NT2/D1 (cell line): ENCODE data around the gene DSTN.

ENCODE experiments used
- DNase-seq: peaks from one replicate; pipeline ENCODE4 v3.0.0-alpha.2; 2011; ENCODE audit warnings: low read depth, low spot score
- H3K27me3 ChIP-seq: 2 replicates; pipeline ENCODE4 v1.6.0; 2011; ENCODE audit warnings: mild to moderate bottlenecking; ENCODE audit not compliant: insufficient read length, insufficient read depth
- H3K36me3 ChIP-seq: 2 replicates; pipeline ENCODE4 v1.6.1; 2011; ENCODE audit warnings: mild to moderate bottlenecking, low read length, mixed read lengths; ENCODE audit not compliant: insufficient read depth, insufficient read length
- H3K4me1 ChIP-seq: 2 replicates; pipeline ENCODE4 v1.5.1; 2011; ENCODE audit not compliant: insufficient read depth, insufficient read length
- H3K4me3 ChIP-seq: 2 replicates; pipeline ENCODE4 v1.5.1; 2011; ENCODE audit warnings: low read depth; ENCODE audit not compliant: insufficient read length
- H3K9ac ChIP-seq: 2 replicates; pipeline ENCODE4 v1.6.0; 2011; ENCODE audit warnings: low read depth; ENCODE audit not compliant: insufficient read length
- H3K9me3 ChIP-seq: 2 replicates; pipeline ENCODE4 v1.5.1; 2011; ENCODE audit warnings: mild to moderate bottlenecking, low read length; ENCODE audit not compliant: insufficient read depth
- SUZ12 ChIP-seq: IDR thresholded peaks from 2 replicates; pipeline ENCODE4 v1.6.1; 2011; ENCODE audit not compliant: insufficient read length, insufficient read depth; ENCODE audit errors: extremely low read depth
- YY1 ChIP-seq: IDR thresholded peaks from 2 replicates; pipeline ENCODE4 v1.6.1; 2011; ENCODE audit not compliant: insufficient read length, insufficient read depth
- ZNF274 ChIP-seq: IDR thresholded peaks from 2 replicates; pipeline ENCODE4 v1.6.1; 2011; ENCODE audit warnings: mild to moderate bottlenecking, low read depth, low read length

Gene DSTN

GRCh38 chr20:17643531-17644188 is 73.8 kb downstream of the DSTN start:
- no peak for TF ChIP-seq SUZ12
- TF ChIP-seq ZNF274: no peak
- TF ChIP-seq YY1: no peak
- peaks cover 73% of the 10 kb centered on the region for H3K36me3 ChIP-seq
- H3K4me3 ChIP-seq: no peak overlapping the region
- H3K4me1 ChIP-seq: peaks cover 8% of the 10 kb centered on the region
- no peak overlapping the region for H3K9ac ChIP-seq
- no peak for DNase-seq
- no peaks in the 10 kb centered on the region for H3K27me3 ChIP-seq
- H3K9me3 ChIP-seq: no peaks in the 10 kb centered on the region

- no peak overlapping the region for H3K9ac ChIP-seq
- no peaks in the 10 kb centered on the region for H3K27me3 ChIP-seq
- H3K36me3 ChIP-seq: peaks cover 72% of the 10 kb centered on the region
- peaks cover 8% of the 10 kb centered on the region for H3K4me1 ChIP-seq
- H3K4me3 ChIP-seq: no peak overlapping the region
- DNase-seq: no peak
- no peaks in the 10 kb centered on the region for H3K9me3 ChIP-seq
- TF ChIP-seq YY1 (no peak), ZNF274 (no peak), SUZ12 (no peak)
Measured at GRCh38 chr20:17644451-17644850, 74.6 kb downstream of the DSTN start.

- Histone ChIP-seq H3K4me1 (peaks cover 11% of the 10 kb centered on the region), H3K4me3 (no peak overlapping the region), H3K27me3 (no peaks in the 10 kb centered on the region), H3K9ac (no peak overlapping the region), H3K9me3 (no peaks in the 10 kb centered on the region), H3K36me3 (peaks cover 73% of the 10 kb centered on the region)
- DNase-seq: no peak
- TF ChIP-seq SUZ12 (no peak), ZNF274 (no peak), YY1 (no peak)
Measured at GRCh38 chr20:17645010-17645409, 75.1 kb downstream of the DSTN start.

GRCh38 chr20:17645546-17646208 is 75.8 kb downstream of the DSTN start:
- Histone ChIP-seq H3K4me1 (peaks cover 11% of the 10 kb centered on the region), H3K9ac (no peak overlapping the region), H3K27me3 (no peaks in the 10 kb centered on the region), H3K36me3 (peaks cover 73% of the 10 kb centered on the region), H3K4me3 (no peak overlapping the region), H3K9me3 (no peaks in the 10 kb centered on the region)
- no peak for DNase-seq
- no peak for TF ChIP-seq SUZ12
- no peak for TF ChIP-seq YY1
- no peak for TF ChIP-seq ZNF274

GRCh38 chr20:17646209-17646960 is 76.5 kb downstream of the DSTN start:
- H3K9ac ChIP-seq: peak overlapping the region; percentile 3
- DNase-seq: no peak
- no peak for TF ChIP-seq ZNF274
- TF ChIP-seq YY1: no peak
- no peak for TF ChIP-seq SUZ12
- H3K4me1 ChIP-seq: peaks cover 11% of the 10 kb centered on the region
- H3K36me3 ChIP-seq: peaks cover 72% of the 10 kb centered on the region
- no peak overlapping the region for H3K4me3 ChIP-seq
- no peaks in the 10 kb centered on the region for H3K9me3 ChIP-seq
- no peaks in the 10 kb centered on the region for H3K27me3 ChIP-seq

GRCh38 chr20:17646961-17647301 is 77.1 kb downstream of the DSTN start:
- DNase-seq: no peak
- Histone ChIP-seq H3K27me3 (no peaks in the 10 kb centered on the region), H3K4me3 (no peak overlapping the region), H3K36me3 (peaks cover 68% of the 10 kb centered on the region), H3K9ac (no peak overlapping the region), H3K4me1 (peaks cover 11% of the 10 kb centered on the region), H3K9me3 (no peaks in the 10 kb centered on the region)
- TF ChIP-seq SUZ12 (no peak), YY1 (no peak)
